ENCODE measurements around the gene CPD. TPM values are rescaled to one million over a fixed set of nuclear protein-coding genes. Genes with fewer than 3 reads are reported as not detected.

The CPD gene
- total RNA-seq, 1 donor from 2014 or later: 124 TPM

GRCh38 chr17:30344283-30345088 is 34.2 kb upstream of the CPD start:
- TF ChIP-seq CTCF (IDR thresholded peaks at IDR 0.05; ENCODE audit: unreplicated experiment): no peak
- peak overlapping the region; percentile 44 for H3K4me3 Mint-ChIP-seq (ENCODE audit: low read depth)
- H3K36me3 Mint-ChIP-seq (ENCODE audit: insufficient read depth): no peaks in the 10 kb centered on the region
- H3K27me3 Mint-ChIP-seq: no peaks in the 10 kb centered on the region
- peaks cover 63% of the 10 kb centered on the region for H3K4me1 Mint-ChIP-seq (ENCODE audit: low read depth)
- peak; percentile 19 for DNase-seq (ENCODE audit: low spot score, unreplicated experiment)
- peak overlapping the region; percentile 98 for H3K27ac Mint-ChIP-seq
- no peaks in the 10 kb centered on the region for H3K9me3 Mint-ChIP-seq (ENCODE audit: low read depth)

GRCh38 chr17:30345089-30345433 is 33.7 kb upstream of the CPD start:
- Mint-ChIP-seq H3K4me3 (ENCODE audit: low read depth) (peak overlapping the region; percentile 44), H3K27ac (peak overlapping the region; percentile 98), H3K9me3 (ENCODE audit: low read depth) (no peaks in the 10 kb centered on the region), H3K36me3 (ENCODE audit: insufficient read depth) (no peaks in the 10 kb centered on the region), H3K27me3 (no peaks in the 10 kb centered on the region), H3K4me1 (ENCODE audit: low read depth) (peaks cover 61% of the 10 kb centered on the region)
- no peak for DNase-seq (ENCODE audit: low spot score, unreplicated experiment)
- TF ChIP-seq CTCF (IDR thresholded peaks at IDR 0.05; ENCODE audit: unreplicated experiment): no peak

- peaks cover 55% of the 10 kb centered on the region for H3K4me1 Mint-ChIP-seq (ENCODE audit: low read depth)
- no peaks in the 10 kb centered on the region for H3K27me3 Mint-ChIP-seq
- H3K36me3 Mint-ChIP-seq (ENCODE audit: insufficient read depth): no peaks in the 10 kb centered on the region
- peak overlapping the region; percentile 14 for H3K4me3 Mint-ChIP-seq (ENCODE audit: low read depth)
- no peak for TF ChIP-seq CTCF (IDR thresholded peaks at IDR 0.05; ENCODE audit: unreplicated experiment)
- no peaks in the 10 kb centered on the region for H3K9me3 Mint-ChIP-seq (ENCODE audit: low read depth)
- H3K27ac Mint-ChIP-seq: peak overlapping the region; percentile 45
- DNase-seq (ENCODE audit: low spot score, unreplicated experiment): no peak
These were observed 33.1 kb upstream of the CPD start for GRCh38 chr17:30345527-30346075.

GRCh38 chr17:30346221-30346795 is 32.4 kb upstream of the CPD start:
- Mint-ChIP-seq H3K27me3 (no peaks in the 10 kb centered on the region), H3K27ac (peak overlapping the region; percentile 45), H3K36me3 (ENCODE audit: insufficient read depth) (no peaks in the 10 kb centered on the region), H3K9me3 (ENCODE audit: low read depth) (no peaks in the 10 kb centered on the region), H3K4me3 (ENCODE audit: low read depth) (peak overlapping the region; percentile 14), H3K4me1 (ENCODE audit: low read depth) (peaks cover 51% of the 10 kb centered on the region)
- DNase-seq (ENCODE audit: low spot score, unreplicated experiment): no peak
- no peak for TF ChIP-seq CTCF (IDR thresholded peaks at IDR 0.05; ENCODE audit: unreplicated experiment)

GRCh38 chr17:30347488-30347887 is 31.2 kb upstream of the CPD start:
- no peak overlapping the region for H3K27ac Mint-ChIP-seq
- peaks cover 46% of the 10 kb centered on the region for H3K4me1 Mint-ChIP-seq (ENCODE audit: low read depth)
- no peaks in the 10 kb centered on the region for H3K27me3 Mint-ChIP-seq
- no peaks in the 10 kb centered on the region for H3K36me3 Mint-ChIP-seq (ENCODE audit: insufficient read depth)
- H3K9me3 Mint-ChIP-seq (ENCODE audit: low read depth): no peaks in the 10 kb centered on the region
- DNase-seq (ENCODE audit: low spot score, unreplicated experiment): no peak
- H3K4me3 Mint-ChIP-seq (ENCODE audit: low read depth): no peak overlapping the region
- no peak for TF ChIP-seq CTCF (IDR thresholded peaks at IDR 0.05; ENCODE audit: unreplicated experiment)
